Measurements from ENCODE around the gene FST.
A peak's percentile ranks its signal among the peaks of the same experiment; 100 is the strongest.

The FST gene

DNA sequence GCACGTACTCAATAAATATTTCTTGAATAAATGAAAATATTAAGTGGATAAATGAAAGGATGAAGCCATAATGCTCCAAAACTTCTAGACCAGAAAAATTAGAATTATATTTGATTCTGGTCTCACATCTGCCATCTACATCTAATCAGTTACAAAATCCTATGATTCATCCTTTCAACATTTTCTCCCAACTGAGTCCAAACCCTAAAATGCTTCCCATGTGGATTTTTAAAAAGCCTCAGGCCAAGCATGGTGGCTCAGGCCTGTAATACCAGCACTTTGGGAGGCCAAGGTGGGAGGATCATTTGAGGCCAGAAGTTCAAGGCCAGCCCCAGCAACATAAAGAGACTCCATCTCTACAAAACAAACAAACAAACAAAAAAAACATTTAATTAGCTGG lies 31.6 kb upstream of the FST start:
- TF ChIP-seq, protein P1, sequence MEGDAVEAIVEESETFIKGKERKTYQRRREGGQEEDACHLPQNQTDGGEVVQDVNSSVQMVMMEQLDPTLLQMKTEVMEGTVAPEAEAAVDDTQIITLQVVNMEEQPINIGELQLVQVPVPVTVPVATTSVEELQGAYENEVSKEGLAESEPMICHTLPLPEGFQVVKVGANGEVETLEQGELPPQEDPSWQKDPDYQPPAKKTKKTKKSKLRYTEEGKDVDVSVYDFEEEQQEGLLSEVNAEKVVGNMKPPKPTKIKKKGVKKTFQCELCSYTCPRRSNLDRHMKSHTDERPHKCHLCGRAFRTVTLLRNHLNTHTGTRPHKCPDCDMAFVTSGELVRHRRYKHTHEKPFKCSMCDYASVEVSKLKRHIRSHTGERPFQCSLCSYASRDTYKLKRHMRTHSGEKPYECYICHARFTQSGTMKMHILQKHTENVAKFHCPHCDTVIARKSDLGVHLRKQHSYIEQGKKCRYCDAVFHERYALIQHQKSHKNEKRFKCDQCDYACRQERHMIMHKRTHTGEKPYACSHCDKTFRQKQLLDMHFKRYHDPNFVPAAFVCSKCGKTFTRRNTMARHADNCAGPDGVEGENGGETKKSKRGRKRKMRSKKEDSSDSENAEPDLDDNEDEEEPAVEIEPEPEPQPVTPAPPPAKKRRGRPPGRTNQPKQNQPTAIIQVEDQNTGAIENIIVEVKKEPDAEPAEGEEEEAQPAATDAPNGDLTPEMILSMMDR (IDR thresholded peaks at IDR 0.05; ENCODE audit: unreplicated experiment in 3 of 3): no peak
- Mint-ChIP-seq H3K27ac (no peak overlapping the region), H3K4me3 (no peak overlapping the region), H3K36me3 (ENCODE audit: low read depth) (no peaks in the 10 kb centered on the region), H3K4me1 (peaks cover 12% of the 10 kb centered on the region), H3K9me3 (no peaks in the 10 kb centered on the region), H3K27me3 (ENCODE audit: low read depth) (no peaks in the 10 kb centered on the region)

DNA sequence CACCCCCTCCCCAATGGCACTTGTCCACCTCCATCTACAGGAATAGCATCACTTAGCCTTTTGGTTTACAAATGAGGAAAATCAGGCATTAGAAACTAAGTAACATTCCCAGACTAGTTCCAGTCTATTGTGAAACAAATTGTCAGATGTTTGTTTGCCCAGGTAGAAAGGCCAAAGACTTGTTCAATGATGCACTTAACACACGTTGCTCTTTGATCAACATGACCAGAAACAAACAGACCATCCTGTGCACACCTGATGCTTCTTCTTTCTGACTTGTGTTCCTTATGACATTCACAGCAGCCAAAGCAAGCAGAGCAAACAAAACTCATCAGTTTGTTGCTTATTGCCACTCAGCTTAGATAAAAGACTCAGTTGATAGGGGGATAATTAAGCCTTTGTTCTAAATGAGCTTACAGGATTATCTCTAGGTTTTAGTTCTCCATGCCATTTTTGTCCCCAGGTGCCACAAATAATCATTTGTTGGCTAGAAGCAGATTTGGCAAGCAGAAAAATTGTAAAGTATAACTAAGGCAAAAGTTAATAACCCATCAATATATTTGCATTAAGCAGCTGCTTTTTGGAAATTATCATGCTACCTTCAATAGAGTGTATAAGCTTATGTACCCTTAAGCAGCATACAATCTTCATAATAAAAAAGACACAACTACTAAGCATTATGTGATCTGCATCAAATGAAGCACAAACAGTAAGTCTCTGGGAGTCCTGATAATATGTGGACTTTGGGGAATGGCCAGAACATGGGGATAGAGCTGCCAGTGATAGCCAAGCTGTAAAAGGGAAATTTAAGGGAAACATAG lies 26.3 kb upstream of the FST start:
- TF ChIP-seq, protein P1 (IDR thresholded peaks at IDR 0.05; ENCODE audit: unreplicated experiment in 3 of 3): no peak
- H3K4me3 Mint-ChIP-seq: no peak overlapping the region
- no peaks in the 10 kb centered on the region for H3K36me3 Mint-ChIP-seq (ENCODE audit: low read depth)
- no peaks in the 10 kb centered on the region for H3K9me3 Mint-ChIP-seq
- H3K4me1 Mint-ChIP-seq: peaks cover 23% of the 10 kb centered on the region
- no peaks in the 10 kb centered on the region for H3K27me3 Mint-ChIP-seq (ENCODE audit: low read depth)
- H3K27ac Mint-ChIP-seq: peak overlapping the region in 2 of 3 experiments; percentile 5 to 11

DNA sequence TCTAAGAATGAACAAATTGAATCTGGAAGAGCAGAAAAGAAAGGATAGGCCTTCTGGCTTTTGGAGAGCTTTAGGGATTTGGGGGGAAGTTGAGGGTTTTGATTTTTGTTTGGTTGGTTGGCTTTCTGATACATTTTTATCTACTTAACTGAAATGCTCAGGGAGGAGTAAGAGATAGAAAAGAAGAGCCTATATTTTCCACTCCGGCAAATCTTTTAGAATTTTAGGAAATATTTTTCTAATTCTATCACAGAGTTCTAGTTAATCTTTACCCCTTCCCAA lies 25.8 kb upstream of the FST start:
- H3K27ac Mint-ChIP-seq: peak overlapping the region in 2 of 3 experiments; percentile 5 to 11
- TF ChIP-seq, protein P1 (IDR thresholded peaks at IDR 0.05; ENCODE audit: unreplicated experiment in 3 of 3): no peak
- no peak overlapping the region for H3K4me3 Mint-ChIP-seq
- no peaks in the 10 kb centered on the region for H3K9me3 Mint-ChIP-seq
- peaks cover 23% of the 10 kb centered on the region for H3K4me1 Mint-ChIP-seq
- no peaks in the 10 kb centered on the region for H3K36me3 Mint-ChIP-seq (ENCODE audit: low read depth)
- H3K27me3 Mint-ChIP-seq (ENCODE audit: low read depth): no peaks in the 10 kb centered on the region

DNA sequence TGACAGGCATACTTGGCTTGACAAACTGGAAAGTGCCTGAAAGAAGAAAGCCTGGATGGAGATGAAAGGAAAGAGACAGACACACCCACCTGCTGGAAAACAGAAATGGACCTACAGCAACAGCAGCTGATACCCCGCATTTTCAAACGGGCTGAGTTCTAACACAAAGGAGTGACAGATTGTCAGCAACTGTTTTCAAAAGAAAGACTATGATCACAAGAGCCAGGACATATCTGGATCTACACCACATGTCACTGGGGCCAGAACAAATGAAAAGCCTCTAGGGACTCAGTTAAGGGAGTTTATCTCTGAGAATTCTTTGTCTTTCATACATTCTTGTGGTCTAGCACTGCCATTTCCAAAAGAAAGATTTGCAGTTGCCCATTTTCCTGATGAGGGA lies 24.1 kb upstream of the FST start:
- Mint-ChIP-seq H3K27me3 (ENCODE audit: low read depth) (peaks cover 3% of the 10 kb centered on the region), H3K36me3 (ENCODE audit: low read depth) (no peaks in the 10 kb centered on the region), H3K4me1 (peaks cover 23% of the 10 kb centered on the region), H3K27ac (no peak overlapping the region), H3K4me3 (peak overlapping the region in 1 of 3 experiments; percentile 35), H3K9me3 (no peaks in the 10 kb centered on the region)
- TF ChIP-seq, protein P1 (IDR thresholded peaks at IDR 0.05; ENCODE audit: unreplicated experiment in 3 of 3): no peak

DNA sequence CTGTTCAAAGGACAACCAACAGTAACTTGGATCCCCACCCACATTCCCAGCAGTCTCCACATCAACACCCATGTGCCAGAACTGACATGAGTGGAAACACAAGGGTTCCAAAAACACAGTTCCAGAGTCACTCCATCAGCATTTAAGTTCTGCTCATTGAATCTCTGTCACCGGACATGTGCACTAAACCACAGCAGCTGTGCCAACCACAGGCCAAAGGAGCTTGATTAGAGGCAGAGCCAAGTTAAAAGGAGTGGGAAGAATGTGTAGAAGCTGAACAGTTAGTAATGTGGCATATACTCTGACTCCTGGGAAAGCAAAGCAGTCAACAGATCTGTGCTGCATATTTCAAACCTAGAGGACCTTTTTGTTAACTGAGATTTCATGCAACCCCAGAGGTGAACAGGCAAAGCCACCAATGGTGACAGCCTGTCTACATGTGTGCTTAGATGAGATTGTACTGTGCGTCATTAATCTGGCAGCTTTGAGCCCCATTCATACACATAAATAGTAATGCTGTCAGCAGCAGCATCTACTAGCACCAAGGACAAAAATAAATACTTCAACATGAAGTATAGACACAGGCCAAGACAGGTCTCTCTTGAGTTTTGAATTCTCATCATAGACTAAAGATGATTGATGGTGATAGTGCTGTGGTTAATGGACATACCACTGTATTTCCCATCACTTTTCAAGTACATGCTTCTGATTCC lies 16.4 kb upstream of the FST start:
- Mint-ChIP-seq H3K27ac (no peak overlapping the region), H3K9me3 (no peaks in the 10 kb centered on the region), H3K36me3 (ENCODE audit: low read depth) (no peaks in the 10 kb centered on the region), H3K27me3 (ENCODE audit: low read depth) (peaks cover 3% of the 10 kb centered on the region), H3K4me1 (peaks cover 5% of the 10 kb centered on the region), H3K4me3 (no peak overlapping the region)
- TF ChIP-seq, protein P1 (IDR thresholded peaks at IDR 0.05; ENCODE audit: unreplicated experiment in 3 of 3): no peak

Measured in nephron (organoid).